SK-N-SH treated with all-trans-retinoic acid at 6 μM for 48 hours (cell line): Measurements from ENCODE around the gene SLC5A6.

Experiments
- ARNTL ChIP-seq: fragments of 450-650 bp; formaldehyde crosslinking; IDR thresholded peaks from 2 replicates; pipeline ENCODE4 v1.5.0; 2020; ENCODE audit warnings: low read depth, mild to moderate bottlenecking, moderate library complexity, borderline replicate concordance
- CSDC2 ChIP-seq: fragments of 250-450 bp; sonication (Bioruptor Pico); IDR thresholded peaks from 2 replicates; pipeline ENCODE4 v1.5.0; 2020; ENCODE audit warnings: mild to moderate bottlenecking, moderate library complexity
- ESRRG ChIP-seq: fragments of 250-450 bp; sonication (Bioruptor Pico); IDR thresholded peaks from 2 replicates; pipeline ENCODE4 v1.6.1; 2021; ENCODE audit warnings: mild to moderate bottlenecking
- ISL1 ChIP-seq: fragments of 250-450 bp; sonication (Bioruptor Pico); IDR thresholded peaks from 2 replicates; pipeline ENCODE4 v2.1.2; 2022; ENCODE audit warnings: mild to moderate bottlenecking, moderate library complexity
- OSR1 ChIP-seq: fragments of 250-450 bp; sonication (Bioruptor Pico); IDR thresholded peaks from 2 replicates; pipeline ENCODE4 v1.8.0; 2022; ENCODE audit warnings: moderate library complexity, mild to moderate bottlenecking, inconsistent platforms
- SNAI2 ChIP-seq: fragments of 250-450 bp; sonication (Bioruptor Pico); IDR thresholded peaks from 2 replicates; pipeline ENCODE4 v1.5.0; 2020; ENCODE audit warnings: mild to moderate bottlenecking, moderate library complexity
- TCF4 ChIP-seq: fragments of 250-450 bp; sonication (Bioruptor Pico); IDR thresholded peaks from 2 replicates; pipeline ENCODE4 v1.8.0; 2021; ENCODE audit warnings: mild to moderate bottlenecking, moderate library complexity, borderline replicate concordance
- ZFP3 ChIP-seq: fragments of 250-450 bp; sonication (Bioruptor Pico); IDR thresholded peaks from 2 replicates; pipeline ENCODE4 v1.5.0; 2020; ENCODE audit warnings: mild to moderate bottlenecking, moderate library complexity
- ZNF565 ChIP-seq: fragments of 450-650 bp; formaldehyde crosslinking; conservative IDR thresholded peaks from 2 replicates; pipeline ENCODE4 v1.5.0; 2020; ENCODE audit warnings: low read depth, mild to moderate bottlenecking, moderate library complexity

DNA sequence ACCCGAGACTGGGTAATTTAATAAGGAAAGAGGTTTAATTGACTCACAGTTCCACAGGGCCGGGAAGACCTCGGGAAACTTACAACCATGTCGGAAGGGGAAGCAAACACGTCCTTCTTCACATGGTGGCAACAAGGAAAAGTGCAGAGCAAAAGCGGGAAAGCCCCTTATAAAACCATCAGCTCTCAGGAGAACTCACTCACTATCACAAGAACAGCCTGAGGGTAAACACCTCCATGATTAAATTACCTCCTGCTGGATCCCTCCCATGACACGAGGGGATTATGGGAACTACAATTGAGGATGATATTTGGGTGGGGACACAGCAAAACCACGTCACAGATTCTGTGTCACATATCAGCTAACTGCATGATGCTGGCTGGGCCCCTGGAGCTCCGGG is 51.9 kb downstream of the SLC5A6 start:
- TF ChIP-seq OSR1 (CRISPR knock-in tag) (no peak), SNAI2 (CRISPR knock-in tag) (no peak), CSDC2 (no peak), ARNTL (CRISPR knock-in tag) (no peak), ZNF565 (CRISPR knock-in tag) (no peak), ZFP3 (CRISPR knock-in tag) (no peak), TCF4 (CRISPR knock-in tag) (no peak), ESRRG (CRISPR knock-in tag) (no peak), ISL1 (CRISPR knock-in tag) (no peak)
